ENCODE measurements around the gene TMPRSS11D. TPM values are rescaled to one million over a fixed set of nuclear protein-coding genes. Genes with fewer than 3 reads are reported as not detected.

Gene TMPRSS11D
- total and polyA plus RNA-seq, 2 of the 4 experiments (the other 2 are of a cell fraction), result not detected

- no peak overlapping the region for H4K5ac ChIP-seq (ENCODE audit: low read depth, low read length)
- no peak overlapping the region for H2AK9ac ChIP-seq (replicated peaks; ENCODE audit: low read depth, low read length, poor library complexity)
- whole genome bisulfite sequencing, 2 experiments (ENCODE audit: extremely low coverage in 2 of 2, insufficient read length in 1 of 2), result 40% methylated on average over 1 of the region's 2 CpGs; no CpG with 5 or more reads in 1 of the 2 experiments
Measured at GRCh38 chr4:67787311-67787710, 96.5 kb downstream of the TMPRSS11D start.

More at GRCh38 chr4:67787311-67787710, 96.5 kb downstream of the TMPRSS11D start:
- intact Hi-C loops (cut with micrococcal nuclease), result no loop called here
- ATAC-seq (ENCODE audit: low read depth) (no peak), DNase-seq (no peak)
- Histone ChIP-seq H3K79me1 (ENCODE audit: low read depth in 1 of 2, low read length in 2 of 2) (no peaks in the 10 kb centered on the region), H4K8ac (ENCODE audit: low read depth in 2 of 2, low read length in 2 of 2) (no peak overlapping the region), H3K18ac (ENCODE audit: low read depth, low read length) (no peak overlapping the region), H2BK15ac (ENCODE audit: low read depth, low read length) (no peak overlapping the region), H4K20me1 (ENCODE audit: insufficient read depth, low read length) (no peaks in the 10 kb centered on the region), H2BK120ac (ENCODE audit: low read depth, low read length) (no peak overlapping the region), H3K4me1 (ENCODE audit: control insufficient read depth, insufficient read depth, low read length) (no peaks in the 10 kb centered on the region), H3K14ac (replicated peaks; ENCODE audit: low read depth, low read length) (no peak overlapping the region), H3K9me3 (ENCODE audit: control insufficient read depth, insufficient read depth, low read length) (no peaks in the 10 kb centered on the region), H2AFZ (replicated peaks; ENCODE audit: low read length, poor library complexity) (no peak overlapping the region), H3K27me3 (ENCODE audit: control insufficient read depth, insufficient read depth, low read length) (no peaks in the 10 kb centered on the region), H3K56ac (ENCODE audit: extremely low read depth, insufficient read depth, low read length) (no peak overlapping the region), H2AK5ac (ENCODE audit: low read depth, low read length) (no peak overlapping the region), H3K9me1 (ENCODE audit: insufficient read depth, low read length) (no peaks in the 10 kb centered on the region), H3K4ac (ENCODE audit: low read depth, low read length) (no peak overlapping the region), H3K27ac (ENCODE audit: insufficient read depth, low read length) (no peak overlapping the region), H4K91ac (ENCODE audit: insufficient read depth, low read depth, low read length) (no peak overlapping the region), H3K9ac (ENCODE audit: low read depth, low read length) (no peak overlapping the region), H3K23ac (ENCODE audit: low read depth, low read length) (no peak overlapping the region), H3K36me3 (ENCODE audit: control insufficient read depth, insufficient read depth, low read length) (no peaks in the 10 kb centered on the region), H3K4me2 (ENCODE audit: low read depth, low read length) (no peak overlapping the region), H2BK5ac (ENCODE audit: low read depth, low read length, poor library complexity, severe bottlenecking) (no peak overlapping the region), H3K4me3 (ENCODE audit: insufficient read depth, low read depth, low read length) (no peak overlapping the region), H2BK20ac (ENCODE audit: low read depth, low read length) (no peak overlapping the region)
- ChIA-PET POLR2A (ENCODE audit: unreplicated experiment) (no interaction called here), CTCF (no interaction called here)
- BruUV-seq (replicated peaks), result no TSS peak
- dilution Hi-C loops (cut with HindIII; ENCODE audit: low sequenced_read_pairs, unreplicated experiment), result no loop called here
- in situ Hi-C loops (cut with MboI; ENCODE audit: low sequenced_read_pairs), result no loop called here
- TF ChIP-seq MXI1 (IDR thresholded peaks at IDR 0.05; ENCODE audit: borderline replicate concordance, low read depth, low read length), result no peak
- no peak for TF ChIP-seq CHD1 (IDR thresholded peaks at IDR 0.05; ENCODE audit: low read depth, low read length)
- TF ChIP-seq NFE2L2 (IDR thresholded peaks at IDR 0.05; ENCODE audit: low read depth, low read length), result no peak
- no peak for TF ChIP-seq RCOR1 (IDR thresholded peaks at IDR 0.05; ENCODE audit: insufficient replicate concordance, low read length)
- TF ChIP-seq FOS (IDR thresholded peaks at IDR 0.05; ENCODE audit: low read depth, low read length), result no peak
- TF ChIP-seq RAD21 (IDR thresholded peaks at IDR 0.05; ENCODE audit: low read length), result no peak
